GM19463 (cell line): Measurements from ENCODE around the gene POU3F3.
A peak's percentile ranks its signal among the peaks of the same experiment; 100 is the strongest.

Source experiments
- ATAC-seq: cut with Tn5 transposase; IDR thresholded peaks from one replicate; pipeline ENCODE4 v1.9.1; 2021; ENCODE audit warnings: mild to moderate bottlenecking, moderate library complexity; ENCODE audit not compliant: unreplicated experiment

Gene POU3F3

DNA sequence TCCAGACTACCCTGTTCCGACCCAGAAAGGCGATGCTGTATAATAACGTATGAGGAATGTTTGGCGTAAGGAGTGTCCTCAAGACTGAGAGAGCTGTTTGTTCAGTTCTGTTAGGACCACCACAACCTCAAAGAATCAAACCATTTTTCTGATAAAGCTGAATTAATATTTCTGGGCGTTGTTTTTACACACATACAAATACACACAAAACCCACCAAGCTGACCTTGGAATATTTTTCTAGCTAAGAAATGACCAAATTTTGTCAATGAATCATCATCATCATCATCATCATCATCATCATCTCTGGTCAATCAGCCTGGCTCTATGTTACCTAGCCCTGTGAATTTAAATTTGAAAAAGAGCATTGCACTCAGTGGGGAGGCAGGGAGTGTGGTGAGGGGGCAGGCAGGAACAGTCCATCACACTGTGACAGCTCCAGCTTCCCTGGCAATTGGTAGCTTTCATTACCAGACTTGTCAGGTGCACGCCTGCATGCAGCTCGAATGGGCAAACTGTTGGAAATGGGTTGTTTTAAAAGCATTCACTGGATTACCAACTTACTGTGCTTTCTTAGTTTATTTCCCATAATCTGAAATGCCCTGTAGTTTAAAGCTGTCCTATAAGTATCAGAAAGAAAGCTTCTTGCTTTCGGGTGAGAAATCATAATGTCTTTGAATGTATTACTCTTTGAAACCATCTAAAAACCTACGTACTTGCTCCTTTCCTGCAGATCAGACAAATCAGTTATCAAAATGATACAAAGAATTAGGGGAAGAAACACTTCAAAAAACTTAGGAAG lies 6.9 kb upstream of the POU3F3 start:
- no peak for ATAC-seq

DNA sequence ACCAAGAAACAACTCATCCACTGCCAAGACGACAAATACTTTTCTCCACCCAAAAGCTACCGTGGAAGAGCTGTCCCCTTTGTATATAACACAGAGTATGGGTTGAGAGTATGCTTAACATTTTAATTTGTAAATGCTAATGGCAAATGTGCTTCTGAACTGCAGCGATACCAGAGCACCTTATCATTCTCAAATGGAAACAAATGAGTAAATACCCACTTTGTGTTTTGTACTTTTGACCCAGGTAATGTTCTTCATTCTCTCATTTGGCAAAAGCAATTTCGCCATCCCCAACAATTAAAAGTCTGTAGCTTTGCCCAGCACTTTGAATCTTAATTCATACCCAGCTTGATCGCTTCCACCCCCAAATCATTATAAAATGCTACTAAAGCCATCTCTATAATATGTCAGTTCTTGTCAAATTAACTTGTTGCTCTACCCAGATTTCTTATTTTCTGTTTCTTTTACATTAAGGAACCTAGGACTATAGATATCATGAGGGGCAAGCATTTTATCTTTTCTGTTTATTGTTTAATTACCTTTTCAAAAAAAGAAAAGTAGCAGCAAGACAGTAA lies 6.2 kb upstream of the POU3F3 start:
- ATAC-seq, result no peak

DNA sequence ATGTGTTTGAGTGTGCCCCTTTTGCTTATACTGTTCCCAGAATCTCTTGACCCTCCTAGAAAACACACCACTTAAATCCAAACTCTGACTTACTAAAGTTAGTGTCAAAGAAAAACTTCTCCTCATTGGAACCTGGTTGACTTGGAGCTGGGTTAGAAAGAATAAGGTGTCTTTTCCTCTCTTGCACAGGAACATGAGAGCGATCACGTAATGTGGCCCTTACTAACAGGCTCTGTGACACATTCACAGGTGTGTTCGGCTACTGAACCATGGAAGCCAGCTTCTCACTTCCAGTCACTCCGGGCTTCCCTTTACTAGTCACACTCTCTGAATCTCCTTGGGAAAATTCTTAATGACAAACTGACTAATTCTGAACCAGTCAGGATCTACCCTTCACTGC lies 5.4 kb upstream of the POU3F3 start:
- peak; percentile 34 for ATAC-seq

DNA sequence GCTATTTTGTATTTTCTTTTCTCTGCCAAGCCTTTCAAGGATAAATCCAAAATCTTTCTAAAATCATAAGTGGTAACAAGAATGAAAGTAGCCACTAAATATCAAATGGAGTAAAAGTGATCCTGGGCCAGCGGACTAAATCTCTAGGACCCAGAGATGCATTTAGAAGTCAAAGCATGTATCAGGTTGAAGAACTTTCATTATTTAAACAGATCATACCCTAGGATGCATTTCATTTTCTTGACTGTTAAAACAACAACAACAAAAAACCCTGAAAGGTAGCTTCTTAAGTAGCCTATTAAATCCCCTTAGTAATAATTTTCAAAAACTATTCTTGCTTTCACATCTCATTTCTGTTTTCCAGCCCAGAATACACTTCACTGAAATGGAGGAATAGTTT lies 4.8 kb upstream of the POU3F3 start:
- no peak for ATAC-seq

DNA sequence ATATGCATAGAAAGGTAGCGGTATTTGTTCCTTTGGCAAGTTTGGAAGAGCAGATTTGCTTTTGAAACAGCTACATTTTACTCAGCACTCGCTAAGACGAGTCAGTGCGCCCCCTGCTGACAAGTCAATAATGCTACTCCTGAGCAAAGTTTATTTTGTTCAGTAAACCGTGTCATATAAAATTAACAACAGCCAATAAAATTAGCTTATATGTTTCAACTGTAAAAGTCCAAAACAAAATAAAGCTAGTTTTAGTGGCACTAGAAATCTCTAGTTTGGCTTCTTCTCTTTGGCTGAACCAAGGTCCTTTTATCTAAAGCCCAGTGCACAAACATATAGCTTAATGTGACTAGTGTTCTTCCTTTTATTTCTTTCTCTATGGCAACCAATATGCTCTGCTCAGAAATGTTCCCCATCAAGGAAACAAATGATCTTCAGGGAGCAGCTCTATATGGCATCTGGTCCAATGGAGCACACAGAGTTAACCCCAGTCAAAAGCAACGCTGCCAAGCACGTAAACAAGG lies 4.2 kb upstream of the POU3F3 start:
- no peak for ATAC-seq

DNA sequence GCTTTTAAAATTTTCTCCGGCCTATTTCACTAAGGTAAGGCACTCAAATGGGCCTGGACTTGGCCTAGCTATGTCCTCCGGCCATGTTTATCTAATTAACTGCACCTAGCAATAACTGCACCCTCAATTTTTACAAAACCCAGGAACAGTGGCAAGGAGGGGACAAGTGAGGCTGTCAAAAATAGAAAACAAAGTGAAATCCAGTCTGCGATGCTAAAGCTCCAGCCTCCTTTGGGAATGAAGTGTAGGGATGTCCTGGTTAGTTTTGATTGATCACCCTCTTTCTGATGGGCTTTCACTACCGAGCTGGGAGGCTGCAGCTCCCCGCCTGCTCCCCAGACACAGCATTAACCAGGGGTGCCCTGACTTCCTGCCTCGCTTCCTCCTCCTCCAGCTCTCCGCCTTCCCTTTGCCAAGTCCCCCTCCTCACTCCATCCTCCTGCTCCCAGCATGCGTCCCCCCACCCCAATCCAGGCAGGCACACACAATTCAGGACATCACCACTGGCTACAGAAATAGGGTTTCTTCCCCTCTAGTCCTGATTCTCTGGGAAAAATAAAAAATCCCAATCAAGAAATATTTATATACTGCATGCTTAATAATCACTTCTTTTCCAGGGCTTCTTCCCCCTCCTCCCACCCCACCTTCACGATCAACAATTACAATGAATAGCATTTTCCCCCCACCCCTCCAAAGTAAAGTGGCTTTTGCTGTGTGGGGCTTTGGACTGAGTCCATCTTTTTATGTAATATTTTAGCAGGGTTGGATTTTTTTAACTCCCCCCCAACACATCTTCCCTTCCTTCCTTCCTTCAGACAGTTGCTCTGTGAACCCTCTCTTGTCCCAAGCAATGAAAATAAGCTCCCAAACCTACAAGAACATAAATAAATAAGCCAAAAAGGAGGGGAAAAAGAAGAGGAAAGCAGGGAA lies 3.3 kb upstream of the POU3F3 start:
- ATAC-seq, result no peak

DNA sequence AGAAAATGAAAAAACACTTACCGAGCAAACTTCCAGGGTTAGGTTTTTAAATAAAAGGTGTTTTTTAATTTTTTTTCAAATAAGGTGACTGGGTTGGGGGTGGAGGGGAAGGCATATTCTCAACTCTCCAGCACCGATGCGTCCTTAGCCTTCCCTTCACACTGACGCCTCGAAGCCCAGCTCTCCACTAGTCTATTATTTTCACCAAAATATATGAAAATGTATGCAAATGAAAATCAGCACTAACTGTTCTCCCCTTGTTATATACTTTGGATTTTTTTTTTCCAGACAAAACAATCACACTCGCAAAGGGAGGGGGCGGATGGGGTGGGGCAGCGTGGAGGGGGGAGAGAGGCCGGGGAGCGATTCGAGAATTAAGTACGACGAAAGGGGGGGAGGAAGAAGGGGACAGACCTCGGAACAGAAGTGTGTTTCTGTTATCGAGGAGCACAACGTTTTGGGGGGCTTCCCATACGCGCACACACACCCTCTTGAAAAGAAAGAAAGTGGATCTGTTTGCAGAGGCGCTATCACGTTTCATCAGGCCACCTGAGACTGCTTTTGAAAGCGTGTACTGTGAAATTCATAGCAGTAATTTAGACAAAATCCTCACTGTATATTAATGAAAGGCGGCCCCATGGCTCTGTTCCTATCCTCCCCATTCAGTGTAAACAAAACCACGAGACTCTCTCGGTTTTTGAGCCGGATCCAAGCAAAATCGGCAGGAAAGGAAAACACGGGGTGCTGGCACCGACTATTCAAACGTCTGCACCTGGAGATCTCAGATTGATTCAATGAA lies 2.4 kb upstream of the POU3F3 start:
- ATAC-seq, result no peak

DNA sequence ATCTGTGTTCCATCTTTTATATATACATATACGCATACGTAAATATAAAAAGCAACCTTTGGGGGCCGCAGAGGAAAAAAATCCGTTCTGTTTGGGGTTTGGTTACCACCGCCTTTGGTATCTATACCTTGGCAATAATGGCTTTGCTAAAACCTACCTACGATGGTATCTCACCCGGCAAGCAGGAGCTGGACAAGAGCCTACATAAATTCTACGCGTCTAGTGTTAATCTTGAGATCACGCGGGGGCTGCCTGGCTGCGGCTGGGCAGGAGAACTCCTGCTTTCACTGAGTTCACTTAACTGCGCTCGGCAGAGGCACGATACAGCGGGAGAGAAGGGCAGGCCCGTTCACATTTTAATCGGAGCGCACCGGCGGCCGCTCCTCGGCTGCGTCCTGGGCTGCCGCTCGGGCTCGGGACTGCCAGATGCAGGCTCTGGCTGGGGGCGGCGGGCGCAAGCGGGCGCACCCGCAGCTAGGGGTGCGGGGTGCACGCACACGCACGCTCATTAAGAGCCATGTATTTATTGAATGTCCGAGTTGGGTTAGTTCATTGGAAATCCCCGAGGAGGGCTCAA lies 1.7 kb upstream of the POU3F3 start:
- ATAC-seq, result peak; percentile 28

DNA sequence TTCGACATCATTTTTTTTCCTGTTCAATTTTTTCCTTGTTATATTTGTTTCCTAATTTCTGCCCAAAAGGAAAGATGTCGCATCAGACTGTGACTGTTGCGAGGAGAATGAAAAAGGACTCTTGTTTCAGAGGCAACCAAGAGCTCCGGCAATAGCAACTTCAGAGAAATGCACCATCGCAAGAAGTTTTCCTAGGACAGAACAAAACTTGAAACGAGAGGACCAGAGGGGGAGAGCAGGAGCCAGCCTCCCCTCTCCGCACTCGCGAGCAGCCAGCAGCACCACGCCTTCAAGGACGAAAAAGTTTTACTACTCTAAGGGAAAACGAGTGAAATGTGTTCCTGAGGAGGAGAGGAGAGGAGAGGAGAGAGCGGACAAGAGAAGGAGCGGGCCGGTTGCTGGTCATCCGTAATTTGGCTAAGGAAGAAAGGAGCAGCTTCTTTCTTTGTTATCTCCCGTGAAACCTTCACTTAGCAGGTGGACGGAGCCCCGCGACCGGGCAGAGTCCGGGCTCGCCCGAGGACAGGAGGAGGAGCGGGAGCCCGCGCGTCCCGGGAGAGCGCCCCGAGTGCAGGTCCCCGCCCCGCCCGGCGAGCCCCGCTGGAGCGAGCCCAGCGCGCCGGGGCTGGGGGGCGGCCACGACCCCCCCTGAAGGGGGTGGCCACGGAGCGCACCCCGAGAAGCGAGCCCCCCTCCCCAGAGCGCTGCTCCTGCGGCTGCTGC lies 744 bp downstream of the POU3F3 start:
- ATAC-seq, result no peak

DNA sequence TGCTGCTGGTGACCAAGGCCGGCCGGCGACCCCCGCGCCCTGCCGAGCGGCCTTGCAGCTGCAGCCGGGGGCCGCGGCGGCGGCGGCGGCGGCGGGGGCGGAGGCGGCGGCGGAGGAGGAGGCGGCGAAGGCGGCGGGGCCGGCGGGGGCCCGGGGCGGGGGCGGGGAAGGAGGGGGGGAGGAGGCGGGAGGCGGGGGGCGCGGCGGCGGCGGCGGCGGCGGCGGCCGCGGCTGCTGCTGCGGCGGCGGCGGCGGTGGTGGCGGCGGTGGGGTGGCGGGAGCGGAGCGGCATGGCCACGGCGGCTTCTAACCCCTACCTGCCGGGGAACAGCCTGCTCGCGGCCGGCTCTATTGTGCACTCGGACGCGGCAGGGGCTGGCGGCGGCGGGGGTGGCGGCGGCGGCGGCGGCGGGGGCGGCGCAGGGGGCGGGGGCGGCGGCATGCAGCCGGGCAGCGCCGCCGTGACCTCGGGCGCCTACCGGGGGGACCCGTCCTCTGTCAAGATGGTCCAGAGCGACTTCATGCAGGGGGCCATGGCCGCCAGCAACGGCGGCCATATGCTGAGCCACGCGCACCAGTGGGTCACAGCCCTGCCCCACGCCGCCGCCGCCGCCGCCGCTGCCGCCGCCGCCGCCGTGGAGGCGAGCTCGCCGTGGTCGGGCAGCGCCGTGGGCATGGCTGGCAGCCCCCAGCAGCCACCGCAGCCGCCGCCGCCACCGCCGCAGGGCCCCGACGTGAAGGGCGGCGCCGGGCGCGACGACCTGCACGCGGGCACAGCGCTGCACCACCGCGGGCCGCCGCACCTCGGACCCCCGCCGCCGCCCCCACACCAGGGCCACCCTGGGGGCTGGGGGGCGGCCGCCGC lies 1.5 kb downstream of the POU3F3 start:
- ATAC-seq, result no peak

DNA sequence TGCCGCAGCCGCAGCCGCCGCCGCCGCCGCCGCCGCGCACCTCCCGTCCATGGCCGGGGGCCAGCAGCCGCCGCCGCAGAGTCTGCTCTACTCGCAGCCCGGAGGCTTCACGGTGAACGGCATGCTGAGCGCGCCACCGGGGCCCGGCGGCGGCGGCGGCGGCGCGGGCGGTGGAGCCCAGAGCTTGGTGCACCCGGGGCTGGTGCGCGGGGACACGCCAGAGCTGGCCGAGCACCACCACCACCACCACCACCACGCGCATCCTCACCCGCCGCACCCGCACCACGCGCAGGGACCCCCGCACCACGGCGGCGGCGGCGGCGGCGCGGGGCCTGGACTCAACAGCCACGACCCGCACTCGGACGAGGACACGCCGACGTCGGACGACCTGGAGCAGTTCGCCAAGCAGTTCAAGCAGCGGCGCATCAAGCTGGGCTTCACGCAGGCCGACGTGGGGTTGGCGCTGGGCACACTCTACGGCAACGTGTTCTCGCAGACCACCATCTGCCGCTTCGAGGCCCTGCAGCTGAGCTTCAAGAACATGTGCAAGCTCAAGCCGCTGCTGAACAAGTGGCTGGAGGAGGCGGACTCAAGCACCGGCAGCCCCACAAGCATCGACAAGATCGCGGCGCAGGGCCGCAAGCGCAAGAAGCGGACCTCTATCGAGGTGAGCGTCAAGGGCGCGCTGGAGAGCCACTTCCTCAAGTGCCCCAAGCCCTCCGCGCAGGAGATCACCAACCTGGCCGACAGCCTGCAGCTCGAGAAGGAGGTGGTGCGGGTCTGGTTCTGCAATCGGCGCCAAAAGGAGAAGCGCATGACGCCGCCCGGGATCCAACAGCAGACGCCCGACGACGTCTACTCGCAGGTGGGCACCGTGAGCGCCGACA lies 2.4 kb downstream of the POU3F3 start:
- no peak for ATAC-seq

DNA sequence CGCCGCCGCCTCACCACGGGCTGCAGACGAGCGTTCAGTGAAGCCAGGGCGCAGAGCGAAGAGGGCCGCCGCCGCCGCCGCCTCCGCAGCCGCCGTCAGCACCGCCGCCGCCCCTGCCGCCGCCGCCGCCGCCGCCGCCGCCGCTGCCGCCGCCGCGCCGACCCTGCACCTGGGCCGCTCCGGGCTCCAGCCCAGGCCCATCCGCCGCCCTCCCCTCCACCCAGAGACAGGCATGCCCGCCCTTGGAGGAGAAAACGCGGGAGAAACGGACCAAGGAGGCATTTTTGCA lies 3.0 kb downstream of the POU3F3 start:
- ATAC-seq, result no peak

DNA sequence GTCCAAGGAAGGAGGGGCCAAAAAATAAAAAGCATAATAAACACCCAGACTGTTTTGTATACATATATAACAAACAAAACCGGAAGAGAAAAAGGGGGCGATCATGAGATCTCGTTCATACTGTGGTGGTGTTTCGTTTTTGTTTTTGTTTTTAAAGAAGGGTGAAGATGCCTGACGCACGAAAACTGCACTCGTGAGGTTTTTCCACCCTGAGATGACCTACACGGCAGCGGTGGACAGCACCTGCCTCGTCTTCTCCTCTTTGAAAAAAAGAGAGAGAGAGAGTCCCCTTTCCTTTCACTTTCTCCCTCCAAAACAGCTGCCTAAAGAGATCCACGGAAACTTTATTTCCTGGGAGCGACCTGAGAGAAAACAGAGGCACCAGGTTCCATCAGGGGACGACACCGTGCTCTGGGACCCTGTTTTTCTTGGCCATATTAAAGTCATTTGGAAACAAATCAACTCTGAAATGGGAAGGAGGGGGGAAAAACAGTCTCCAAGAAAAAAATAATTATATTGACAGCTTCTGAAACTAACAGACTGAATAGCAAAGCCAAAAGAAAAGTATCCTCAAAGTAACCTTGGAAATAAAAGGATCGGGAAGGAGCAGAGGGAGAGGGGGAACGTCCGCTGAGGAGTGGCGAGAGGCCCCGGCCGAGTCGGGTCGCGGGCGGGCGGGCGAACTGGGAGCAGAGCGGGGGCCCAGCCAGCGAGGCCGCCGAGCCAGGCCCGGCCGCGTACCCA lies 3.5 kb downstream of the POU3F3 start:
- no peak for ATAC-seq

DNA sequence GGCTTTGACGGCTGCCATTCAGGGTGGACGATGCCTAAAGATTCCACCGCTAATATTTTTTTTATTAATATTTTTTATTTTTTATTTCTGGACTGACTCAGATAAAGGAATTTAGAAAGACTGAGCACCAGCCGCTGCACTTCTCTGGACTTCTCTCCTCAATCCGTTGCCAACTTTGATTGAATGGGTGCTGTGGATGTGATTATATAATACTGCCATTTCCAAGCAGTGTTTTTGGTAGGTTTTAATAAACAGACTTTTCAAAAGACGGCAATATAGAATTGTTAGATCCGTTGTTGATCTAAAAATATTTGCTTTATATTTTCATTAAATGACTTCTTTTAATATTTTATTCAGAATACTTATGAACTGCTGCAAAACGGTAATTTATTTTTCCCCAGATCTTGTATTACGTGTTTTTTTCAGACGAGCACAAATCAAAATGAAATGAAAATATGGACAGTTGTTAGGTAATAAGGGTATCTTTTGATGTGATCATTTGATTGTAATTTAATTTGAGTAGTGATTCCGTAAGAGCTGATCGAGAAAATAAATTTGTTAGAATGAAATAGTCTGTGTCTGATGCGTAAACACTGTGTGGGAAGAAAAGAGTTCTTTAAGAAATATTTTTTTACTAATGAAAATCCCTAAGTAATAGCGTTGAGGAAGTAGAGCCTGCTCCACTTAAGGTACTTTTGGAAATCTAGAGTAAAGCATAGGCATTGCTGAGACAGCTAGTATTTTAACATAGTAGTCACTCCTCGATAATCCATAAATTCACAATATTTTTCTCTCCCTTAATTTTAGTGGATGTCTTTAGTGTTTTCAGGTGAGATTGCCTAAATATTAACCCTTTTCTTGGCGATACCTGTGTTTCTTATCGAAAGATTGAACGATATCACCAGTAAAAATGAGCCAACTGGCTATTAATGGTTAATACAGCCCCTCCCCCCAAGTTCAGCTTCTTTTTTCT lies 4.4 kb downstream of the POU3F3 start:
- no peak for ATAC-seq

DNA sequence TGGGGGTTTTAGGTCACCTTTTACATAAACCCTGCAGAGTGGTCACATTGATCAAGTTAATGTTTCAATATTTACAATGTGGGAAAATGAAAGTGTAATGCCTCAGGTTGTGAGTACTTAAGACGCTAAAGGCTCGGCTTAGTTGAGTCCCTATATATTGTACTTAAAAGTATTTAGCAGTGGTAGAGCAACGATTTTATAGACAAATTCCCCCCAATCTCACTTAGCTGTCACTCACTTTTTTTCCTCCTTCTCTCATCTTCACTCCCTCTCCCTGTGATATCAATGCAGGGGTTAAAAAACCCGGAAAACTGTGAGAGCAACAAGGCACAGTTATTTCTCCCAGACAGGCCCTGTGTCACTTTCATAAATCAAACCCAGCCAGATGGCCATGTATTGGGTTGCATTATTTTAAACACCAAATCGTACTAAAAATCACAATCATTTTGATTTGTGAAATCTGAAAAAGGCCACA lies 5.4 kb downstream of the POU3F3 start:
- no peak for ATAC-seq
